Activated CD8-positive, alpha-beta memory T cell treated with anti-CD3 and anti-CD28 coated beads for 1 hour (primary cell): ENCODE data around the gene CREBRF.
"Not testable (repeated sequence)": the region's sequence is repeated elsewhere in the genome, so short reads cannot be mapped to it uniquely, and the experiment has no call there.

Experiments used
- DNase-seq, 2 donors: peaks; one replicate each; pipeline ENCODE4 v3.0.0-alpha.2; 2020; ENCODE audit warnings: low read depth in 1 of 2; ENCODE audit errors: extremely low read depth in 1 of 2

The CREBRF gene

DNA sequence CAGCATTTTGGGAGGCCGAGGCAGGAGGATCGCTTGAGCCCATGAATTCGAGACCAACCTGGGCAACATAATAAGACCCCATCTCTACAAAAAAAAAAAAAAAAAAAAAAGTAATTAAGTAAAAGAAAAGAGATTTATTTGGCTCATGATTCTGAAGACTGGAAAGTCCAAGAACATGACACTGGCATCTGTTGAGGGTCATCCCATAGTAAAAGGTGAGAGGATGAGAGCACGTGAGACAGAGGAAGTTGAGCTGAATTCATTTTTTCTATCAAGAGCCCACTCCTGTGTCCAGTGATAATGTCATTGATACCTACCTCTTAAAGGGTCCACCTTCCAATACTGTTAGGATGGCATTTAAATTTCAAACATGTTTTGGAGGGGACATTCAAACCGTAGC lies 19.8 kb downstream of the CREBRF start:
- no peak for DNase-seq

DNA sequence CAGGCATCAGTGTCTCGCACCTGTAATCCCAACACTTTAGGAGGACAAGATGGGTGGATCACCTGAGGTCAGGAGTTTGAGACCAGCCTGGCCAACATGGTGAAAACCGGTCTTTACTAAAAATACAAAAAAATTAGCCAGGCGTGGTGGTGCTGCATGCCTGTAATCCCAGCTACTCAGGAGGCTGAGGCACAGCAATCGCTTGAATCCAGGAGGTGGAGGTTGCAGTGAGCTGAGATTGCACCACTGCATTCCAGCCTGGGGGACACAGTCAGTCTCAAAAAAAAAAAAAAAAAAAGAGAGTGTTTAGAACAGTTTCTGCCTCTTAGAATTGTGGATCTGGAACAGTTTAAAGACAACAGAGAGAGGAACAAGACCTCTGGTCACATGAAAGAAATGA lies 20.3 kb downstream of the CREBRF start:
- not testable (repeated sequence) for DNase-seq

DNA sequence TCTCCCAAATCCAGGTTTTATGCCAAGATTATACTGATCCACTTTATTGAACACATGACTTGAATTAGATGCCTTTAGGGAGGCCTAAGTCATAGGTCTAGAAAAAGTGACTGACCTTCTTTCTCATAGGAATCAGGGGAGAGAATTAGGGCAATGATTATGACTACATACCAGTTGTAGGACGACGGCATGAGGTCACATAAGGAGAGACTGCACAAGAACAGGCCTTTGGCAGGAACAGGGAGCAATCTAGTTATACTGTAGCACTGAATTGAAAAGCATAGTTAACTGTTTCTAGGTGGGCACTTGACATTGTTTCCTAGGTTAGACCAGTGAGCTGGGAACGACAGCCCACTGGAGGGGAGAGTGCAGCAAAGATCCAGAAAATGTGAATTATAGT lies 22.7 kb downstream of the CREBRF start:
- DNase-seq = no peak

DNA sequence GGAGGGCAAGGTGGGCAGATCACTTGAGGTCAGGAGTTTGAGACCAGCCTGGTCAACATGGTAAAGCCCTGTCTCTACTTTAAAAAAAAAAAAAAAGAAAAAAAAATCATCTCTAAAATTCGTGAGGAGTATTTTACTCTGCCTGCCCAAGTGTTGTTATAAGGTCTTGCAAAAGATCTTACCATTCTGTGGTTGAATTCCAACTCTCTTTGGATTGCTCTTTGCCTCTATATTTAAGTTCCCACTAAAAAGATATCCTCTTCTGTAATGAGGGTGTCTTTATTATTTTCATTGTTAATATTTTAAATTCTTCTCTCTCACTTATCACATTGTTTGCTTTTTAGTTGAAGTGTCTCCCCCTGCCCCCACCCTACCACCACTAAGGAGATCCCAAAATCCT lies 33.4 kb downstream of the CREBRF start:
- no peak for DNase-seq

DNA sequence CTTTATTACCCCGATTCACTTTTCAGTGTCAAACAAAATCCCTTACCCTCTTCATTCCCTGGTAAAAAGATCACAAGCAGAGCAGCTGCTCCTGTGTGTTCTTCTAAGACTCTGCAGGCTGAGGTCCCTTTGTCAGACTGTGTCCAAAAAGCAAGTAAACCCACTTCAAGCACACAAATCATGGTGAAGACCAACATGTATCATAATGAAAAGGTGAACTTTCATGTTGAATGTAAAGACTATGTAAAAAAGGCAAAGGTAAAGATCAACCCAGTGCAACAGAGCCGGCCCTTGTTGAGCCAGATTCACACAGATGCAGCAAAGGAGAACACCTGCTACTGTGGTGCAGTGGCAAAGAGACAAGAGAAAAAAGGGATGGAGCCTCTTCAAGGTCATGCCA lies 34.5 kb downstream of the CREBRF start:
- no peak for DNase-seq

DNA sequence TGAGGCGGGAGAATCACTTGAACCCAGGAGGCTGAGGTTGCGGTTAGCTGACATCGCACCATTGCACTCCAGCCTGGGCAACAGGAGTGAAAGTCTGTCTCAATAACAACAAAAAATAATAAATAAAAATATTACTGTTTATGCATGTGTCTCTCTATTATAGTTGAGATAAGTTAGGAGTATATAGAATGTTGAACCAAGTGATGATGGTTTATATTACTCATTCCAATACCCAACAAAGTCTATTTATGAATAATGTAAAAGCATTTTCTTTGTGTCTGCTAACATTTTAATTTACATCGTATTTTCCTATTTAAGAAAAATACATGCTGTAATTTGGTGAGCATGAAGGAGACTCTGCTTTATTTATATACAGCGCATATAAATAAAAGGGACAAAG lies 35.8 kb downstream of the CREBRF start:
- DNase-seq = no peak

DNA sequence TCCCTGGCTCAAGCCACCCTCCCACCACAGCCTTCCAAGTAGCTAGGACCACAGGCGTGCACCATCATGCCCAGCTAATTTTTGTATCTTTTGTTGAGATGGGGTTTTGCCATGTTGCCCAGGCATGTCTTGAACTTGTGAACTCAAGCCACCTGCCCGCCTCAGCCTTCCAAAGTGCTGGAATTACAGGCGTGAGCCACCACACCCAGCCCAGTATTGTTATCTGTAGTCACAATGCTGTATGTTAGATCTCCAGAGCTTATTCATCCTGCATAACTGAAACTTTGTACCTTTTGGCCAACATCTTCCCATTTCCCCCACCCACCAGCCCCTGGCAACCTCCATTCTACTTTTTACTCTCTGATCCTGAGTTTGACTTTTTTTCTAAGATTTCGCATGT lies 37.5 kb downstream of the CREBRF start:
- no peak for DNase-seq

DNA sequence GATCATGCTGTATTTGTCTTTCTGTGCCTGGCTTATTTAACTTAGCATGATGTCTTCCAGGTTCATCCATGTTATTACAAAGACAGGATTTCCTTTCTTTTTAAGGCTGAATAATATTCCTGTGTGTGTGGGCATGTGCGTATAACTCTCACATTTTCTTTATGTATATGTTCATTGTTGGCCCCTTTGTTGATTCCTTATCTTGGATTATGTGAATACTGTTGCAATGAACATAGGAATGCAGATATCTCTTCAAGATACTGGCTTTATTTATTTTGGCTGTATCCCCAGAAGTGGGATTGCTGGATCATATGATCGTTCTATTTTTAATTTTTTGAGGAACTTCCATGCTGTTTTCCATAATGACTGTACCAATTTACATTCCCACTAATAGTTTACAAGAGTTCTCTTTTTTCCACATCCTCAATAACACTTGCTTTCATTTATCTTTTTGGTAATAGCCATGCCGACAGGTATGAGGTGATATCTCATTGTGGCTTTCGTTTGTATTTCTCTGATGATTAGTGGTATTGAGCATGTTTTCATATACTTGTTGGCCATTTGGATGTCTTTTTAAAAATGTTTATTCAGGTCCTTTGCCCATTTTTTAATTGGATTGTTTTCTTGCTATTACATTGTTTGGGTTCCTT lies 38.0 kb downstream of the CREBRF start:
- no peak for DNase-seq

DNA sequence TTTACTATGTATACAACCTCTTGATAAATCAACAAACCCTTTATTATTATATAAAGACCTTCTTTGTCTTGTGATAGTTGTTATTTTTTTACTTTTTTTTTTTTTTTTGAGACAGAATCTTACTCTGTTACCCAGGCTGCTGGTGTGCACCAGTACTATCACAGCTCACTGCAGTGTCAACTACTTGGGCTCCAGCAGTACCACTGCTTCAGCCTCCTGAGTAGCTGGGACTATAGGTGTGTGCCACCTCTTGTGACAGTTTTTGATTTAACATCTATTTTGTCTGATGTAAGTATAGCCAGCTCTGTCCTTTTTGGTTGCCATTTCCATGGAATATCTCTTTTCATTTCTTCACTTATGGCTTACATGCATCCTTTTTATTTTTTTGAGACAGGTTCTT lies 42.6 kb downstream of the CREBRF start:
- no peak for DNase-seq

DNA sequence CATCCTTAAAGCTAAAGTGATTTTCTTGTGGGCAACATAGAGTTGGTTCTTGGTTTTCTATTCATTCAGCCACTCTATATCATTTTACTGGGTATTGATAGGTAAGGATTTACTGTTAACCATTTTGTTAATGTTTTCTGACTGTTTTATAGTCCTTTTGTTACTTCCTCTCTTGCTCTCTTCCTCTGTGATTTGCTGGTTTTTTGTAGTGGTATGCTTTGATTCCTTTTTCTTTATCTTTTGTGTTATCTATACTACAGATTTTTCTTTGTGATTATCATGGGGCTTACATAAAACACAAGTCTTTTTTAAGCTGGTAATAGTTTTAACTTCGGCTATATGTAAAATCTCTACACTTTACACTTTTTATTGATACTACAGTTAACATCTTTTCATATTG lies 43.3 kb downstream of the CREBRF start:
- no peak for DNase-seq

DNA sequence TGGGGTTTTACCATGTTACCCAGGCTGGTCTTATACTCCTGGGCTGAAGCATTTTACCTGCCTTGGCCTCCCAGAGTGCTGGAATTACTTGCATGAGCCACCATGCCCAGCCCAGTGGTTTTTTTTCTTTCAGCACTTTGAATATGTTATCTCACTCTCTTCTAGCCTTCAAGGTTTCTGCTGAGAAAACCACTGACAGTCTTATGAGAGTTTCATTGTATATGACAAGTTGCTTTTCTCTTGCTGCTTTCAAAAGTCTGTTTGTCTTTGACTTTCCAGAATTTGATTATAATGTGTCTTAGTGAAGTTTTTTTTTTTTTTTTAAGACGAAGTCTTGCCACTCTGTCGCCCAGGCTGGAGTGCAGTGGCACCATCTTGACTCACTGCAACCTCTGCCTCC lies 45.1 kb downstream of the CREBRF start:
- DNase-seq = no peak

DNA sequence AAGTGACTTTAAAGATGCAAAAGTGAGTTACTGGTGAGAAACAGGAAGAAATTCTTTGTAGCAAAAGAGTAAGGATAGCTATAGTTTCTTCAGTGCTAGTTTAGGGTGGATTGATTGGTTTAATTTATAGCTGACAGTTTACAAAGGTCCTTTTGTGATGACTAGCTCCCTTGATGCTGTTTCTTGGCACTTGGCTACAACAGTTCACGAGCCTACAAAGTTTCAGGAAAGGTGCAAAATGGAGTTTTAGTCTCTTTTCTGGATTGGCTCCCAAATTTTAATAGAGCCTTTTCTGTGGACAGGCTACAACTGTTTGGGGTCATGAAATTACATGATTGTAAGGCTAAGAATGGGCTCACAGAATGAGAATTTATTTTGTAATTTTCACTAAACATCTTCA lies 47.3 kb downstream of the CREBRF start:
- DNase-seq = no peak

DNA sequence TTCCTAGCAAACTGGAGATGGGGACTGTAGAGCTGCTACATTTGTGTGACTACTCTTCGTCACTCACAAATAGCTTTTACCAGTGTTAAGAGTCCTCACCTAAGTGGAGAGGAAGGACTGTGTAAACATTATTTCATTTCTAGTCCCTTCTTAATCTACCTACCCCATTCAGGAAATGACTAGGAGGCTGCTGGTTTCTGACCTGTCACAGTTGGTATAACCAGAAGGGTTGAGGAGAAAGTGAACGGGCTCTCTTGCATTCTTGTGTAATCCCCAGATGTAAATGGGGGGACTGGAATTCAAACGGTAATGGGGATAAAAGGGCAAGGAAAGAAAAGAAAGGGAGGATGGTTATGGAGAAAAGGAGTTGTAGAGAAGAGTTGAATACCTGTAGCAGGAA lies 52.8 kb downstream of the CREBRF start:
- DNase-seq = no peak

DNA sequence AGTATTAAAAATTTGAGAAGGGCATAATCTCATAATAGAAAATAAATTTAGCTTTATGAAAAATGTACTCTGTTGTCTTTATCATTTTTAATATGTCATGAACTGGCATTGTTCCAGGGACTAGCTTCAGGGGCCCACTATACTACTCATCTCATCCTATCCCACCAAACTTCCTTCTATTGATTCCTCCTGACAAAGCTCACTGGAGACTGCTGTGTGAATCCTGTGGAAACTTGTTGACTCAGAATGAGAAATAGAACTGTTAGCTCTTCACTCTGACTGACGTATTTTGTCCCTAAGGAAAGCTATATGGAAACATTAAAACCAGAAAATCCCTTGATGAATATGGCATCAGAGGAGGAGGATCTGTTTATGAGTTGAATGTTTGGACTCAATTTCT lies 58.4 kb downstream of the CREBRF start:
- no peak for DNase-seq

DNA sequence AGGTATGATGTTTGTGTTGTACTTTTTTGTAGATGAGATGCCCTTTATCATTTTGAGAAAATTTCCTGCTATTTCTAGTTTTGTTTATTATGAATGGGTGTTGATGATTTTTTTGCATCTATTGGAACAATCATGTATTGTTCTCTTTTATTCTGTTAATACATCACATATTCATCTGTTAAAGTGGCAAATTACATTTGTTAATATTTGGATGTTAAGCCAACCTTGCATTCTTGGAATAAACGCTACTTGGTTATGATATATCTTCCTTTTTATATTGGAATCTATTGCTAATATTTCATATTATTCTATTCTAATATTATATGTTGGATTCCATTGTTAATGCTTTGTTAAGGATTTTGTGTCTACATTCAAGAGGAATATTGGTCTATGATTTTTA lies 63.6 kb downstream of the CREBRF start:
- DNase-seq = no peak

DNA sequence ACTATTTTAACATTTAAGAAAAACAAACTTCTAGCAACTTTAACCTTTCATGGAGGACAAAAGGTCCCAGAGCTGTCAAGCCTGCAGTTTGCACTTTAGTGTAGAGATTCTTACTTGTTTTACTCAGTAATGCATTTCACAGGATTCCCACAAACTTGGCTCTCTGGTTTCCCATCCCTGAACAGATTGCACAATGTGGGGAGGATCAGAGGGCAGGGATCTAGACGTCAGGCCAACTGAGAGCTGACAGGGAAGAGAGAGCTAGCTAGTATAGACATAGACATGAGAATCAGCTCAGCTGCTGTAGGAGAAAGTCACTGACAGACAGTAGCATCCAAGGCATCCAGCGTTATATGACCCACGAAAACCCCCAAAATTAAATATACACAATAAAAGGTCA lies 67.3 kb downstream of the CREBRF start:
- no peak for DNase-seq

DNA sequence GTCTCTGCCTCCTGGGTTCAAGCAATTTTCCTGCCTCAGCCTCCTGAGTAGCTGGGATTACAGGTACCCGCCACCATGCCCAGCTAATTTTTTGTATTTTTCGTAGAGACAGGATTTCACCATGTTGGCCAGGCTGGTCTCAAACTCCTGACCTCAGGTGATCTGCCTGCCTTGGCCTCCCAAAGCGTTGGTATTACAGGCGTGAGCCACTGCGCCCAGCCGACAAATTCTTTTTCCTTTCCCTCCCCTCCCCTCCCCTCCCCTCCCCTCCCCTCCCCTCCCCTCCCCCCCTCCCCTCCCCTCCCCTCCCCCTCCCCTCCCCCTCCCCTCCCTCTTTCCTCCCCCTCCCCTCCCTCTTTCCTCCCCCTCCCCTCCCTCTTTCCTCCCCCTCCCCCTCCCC lies 76.0 kb downstream of the CREBRF start:
- DNase-seq = not testable (repeated sequence)

DNA sequence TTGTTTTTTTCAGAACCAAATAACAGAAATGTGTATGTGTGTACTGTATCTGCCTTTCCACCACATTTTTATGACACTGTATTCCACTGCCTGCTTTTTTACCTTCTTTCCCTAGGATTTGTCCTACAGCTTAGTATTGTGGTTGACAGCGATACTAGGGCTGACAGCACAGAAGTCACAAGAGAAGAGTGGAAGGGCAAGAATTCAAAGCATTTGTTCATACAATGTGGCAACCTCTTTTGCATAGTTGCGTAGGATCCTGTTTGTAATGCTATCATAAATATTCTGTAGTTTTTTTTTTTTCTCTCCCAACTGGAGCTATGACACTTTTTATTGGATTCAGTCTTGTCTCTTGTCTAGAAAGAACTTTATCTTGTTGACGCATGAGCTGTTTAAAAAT lies 82.6 kb downstream of the CREBRF start:
- DNase-seq = no peak

DNA sequence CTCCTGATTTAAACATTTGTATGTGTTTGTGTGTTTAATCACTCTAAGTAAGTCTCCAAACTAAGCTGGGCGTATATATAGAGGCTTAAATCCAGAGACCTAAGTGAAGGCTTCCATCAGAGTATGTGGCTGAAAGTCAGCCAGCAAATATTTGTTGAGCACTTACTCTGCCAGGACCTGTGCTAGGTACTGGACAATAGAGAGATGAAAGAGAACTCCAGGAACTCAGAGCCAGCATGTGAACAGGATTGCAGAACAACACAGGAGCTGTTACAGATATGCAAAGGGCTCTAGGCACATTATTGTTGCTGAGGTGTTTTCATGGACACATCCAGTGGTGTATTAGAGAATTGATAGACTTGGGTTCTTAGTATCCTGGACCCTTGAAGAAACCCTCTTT lies 83.5 kb downstream of the CREBRF start:
- DNase-seq = no peak

DNA sequence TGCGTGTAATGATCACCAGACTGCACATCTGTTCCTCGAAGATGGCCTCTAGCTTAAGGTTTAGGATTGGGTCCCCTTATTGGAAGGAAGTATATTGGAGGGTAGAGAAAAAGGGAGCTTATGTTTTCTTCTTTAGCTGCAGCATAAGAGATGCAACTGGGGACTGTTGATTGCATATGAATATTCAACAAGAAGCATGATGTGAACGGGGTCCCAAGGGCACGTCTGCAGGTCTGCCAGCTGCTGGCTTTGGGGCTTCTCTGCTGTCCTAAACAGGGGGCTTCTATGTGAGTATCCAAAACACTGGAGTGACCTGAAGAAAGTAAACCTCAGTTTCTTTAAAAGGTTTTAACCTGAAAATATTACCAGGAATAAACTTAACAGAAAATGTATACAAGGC lies 84.6 kb downstream of the CREBRF start:
- DNase-seq = no peak

DNA sequence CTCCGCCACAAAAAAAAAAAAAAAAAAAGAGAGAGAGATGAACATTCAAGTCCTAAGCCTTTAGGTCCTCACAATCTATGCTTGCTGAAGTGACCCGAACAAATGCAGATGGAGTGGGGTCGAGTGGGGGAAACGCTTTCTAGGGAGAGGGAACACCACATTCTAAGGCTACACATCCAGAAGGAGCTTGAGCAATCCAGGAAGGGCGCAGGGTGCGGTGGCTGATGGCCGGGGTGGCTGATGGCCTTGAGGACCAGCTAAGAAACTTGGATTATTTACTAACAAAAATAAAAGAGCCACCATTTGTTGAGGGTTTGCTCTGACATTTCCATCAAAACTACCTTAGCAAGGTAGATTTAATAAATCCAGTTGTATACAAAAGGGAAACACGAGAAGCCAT lies 87.4 kb downstream of the CREBRF start:
- DNase-seq = no peak

DNA sequence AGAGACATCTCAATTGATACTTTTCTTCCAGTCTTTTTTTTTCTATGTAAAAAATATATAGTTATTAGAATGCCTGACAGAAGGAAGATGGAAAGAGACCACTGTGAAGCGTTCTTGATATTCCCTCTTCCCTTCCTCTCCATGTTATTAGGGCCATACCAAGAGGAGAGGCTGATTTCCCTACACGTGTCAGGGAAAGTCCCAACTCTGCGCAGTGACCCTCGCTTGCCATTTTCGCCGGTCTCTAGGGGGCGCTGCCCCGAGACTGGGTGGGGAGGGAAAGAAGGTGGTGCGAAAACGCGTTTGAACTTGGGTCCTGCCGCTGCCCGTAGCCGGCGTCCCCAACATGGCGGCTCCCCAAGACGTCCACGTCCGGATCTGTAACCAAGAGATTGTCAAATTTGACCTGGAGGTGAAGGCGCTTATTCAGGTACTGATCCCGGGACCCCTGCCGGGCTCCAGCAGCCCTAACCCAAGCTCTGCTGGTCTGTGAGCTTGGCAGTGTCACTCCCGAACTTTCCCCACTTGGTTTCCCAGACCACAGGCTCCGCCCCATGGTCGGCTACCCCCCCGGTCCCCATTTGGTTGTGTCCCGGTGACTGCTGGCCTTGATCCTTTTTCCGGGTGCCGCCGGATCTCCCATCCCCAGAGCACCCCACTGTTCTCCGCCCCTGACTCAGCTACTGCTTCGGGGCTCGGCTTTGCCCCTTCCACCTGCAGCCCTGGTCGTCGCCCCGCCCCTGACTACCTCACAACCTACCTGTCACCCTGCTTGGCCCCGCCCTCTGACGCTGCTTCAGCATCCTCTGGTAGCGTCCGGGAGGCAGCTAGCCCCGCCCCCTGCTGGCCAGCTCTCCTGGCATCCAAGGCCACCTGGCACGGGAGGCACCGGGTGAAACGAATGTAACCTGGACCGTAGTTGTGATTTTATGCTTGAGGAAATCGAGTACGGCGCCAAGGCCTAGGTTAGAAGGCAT lies 88.3 kb downstream of the CREBRF start, which contains the start of gene BNIP1:
BNIP1 (plus strand) TSS at position 332 of the 977 bp plus-strand sequence; CDS start at position 347, 15 bp downstream.
- peak; percentile 87 to 97 for DNase-seq
